K562 (cell line): ENCODE data around the gene PPFIA3. TPM values are rescaled to one million over a fixed set of nuclear protein-coding genes. Genes with fewer than 3 reads are reported as not detected.

Experiments used
- COPS2 ChIP-seq: fragments of 450-650 bp; conservative IDR thresholded peaks from 2 replicates; pipeline ENCODE4 v1.6.1; 2016; ENCODE audit warnings: mild to moderate bottlenecking, moderate library complexity
- CREB1 ChIP-seq, 2 experiments: sonication (generic) in 1 of 2; formaldehyde crosslinking in 1 of 2; IDR thresholded peaks; 2 replicates each; pipeline versions ENCODE4 v1.6.1 to v1.8.0; 2012 to 2022; ENCODE audit warnings: inconsistent platforms in 1 of 2, mild to moderate bottlenecking in 1 of 2, missing genetic modification reagents in 1 of 2, moderate library complexity in 1 of 2
- DMBX1 ChIP-seq: fragments of 250-450 bp; sonication (Bioruptor Pico); IDR thresholded peaks from 2 replicates; pipeline ENCODE4 v1.8.0; 2022; ENCODE audit warnings: inconsistent platforms, mild to moderate bottlenecking, moderate library complexity, borderline replicate concordance
- FOSL1 ChIP-seq: fragments of 200-800 bp; sonication (Bioruptor generic); conservative IDR thresholded peaks from 2 replicates; pipeline ENCODE4 v1.6.1; 2016; ENCODE audit warnings: missing genetic modification characterization, missing compliant biosample characterization
- HDAC2 ChIP-seq: fragments of 450-650 bp; IDR thresholded peaks from 2 replicates; pipeline ENCODE4 v1.6.1; 2016; ENCODE audit warnings: mild to moderate bottlenecking
- HNRNPH1 ChIP-seq: fragments of 200-400 bp; formaldehyde crosslinking; optimal IDR thresholded peaks from 2 replicates; pipeline ENCODE3; 2017; ENCODE audit warnings: low read depth, mild to moderate bottlenecking, low read length, moderate library complexity
- JUN ChIP-seq, 2 experiments: sonication (generic) in 1 of 2; formaldehyde crosslinking in 1 of 2; IDR thresholded peaks; 2 replicates each; pipeline versions ENCODE4 v1.6.1 to v1.8.0; 2012 to 2022; ENCODE audit warnings: borderline replicate concordance in 2 of 2, mild to moderate bottlenecking in 2 of 2, improper control_type of control experiment in 1 of 2, low read depth in 1 of 2, low read length in 1 of 2, missing genetic modification reagents in 1 of 2
- MCM2 ChIP-seq: fragments of 450-650 bp; IDR thresholded peaks from 2 replicates; pipeline ENCODE4 v1.6.1; 2017; ENCODE audit warnings: low read depth, mild to moderate bottlenecking
- MITF ChIP-seq: IDR thresholded peaks from 2 replicates; pipeline ENCODE4 v1.6.1; 2014; ENCODE audit warnings: antibody characterized with exemption
- NEUROD1 ChIP-seq: fragments of 150-350 bp; IDR thresholded peaks from 2 replicates; pipeline ENCODE4 v1.6.1; 2014; ENCODE audit warnings: borderline replicate concordance, low read length, low read depth; ENCODE audit not compliant: partially characterized antibody
- NR1H2 ChIP-seq: sonication (generic); formaldehyde crosslinking; IDR thresholded peaks from 2 replicates; pipeline ENCODE4 v1.4.0; 2020; ENCODE audit warnings: mild to moderate bottlenecking, missing genetic modification reagents
- PHF21A ChIP-seq: fragments of 450-650 bp; IDR thresholded peaks from 2 replicates; pipeline ENCODE4 v1.6.1; 2017; ENCODE audit warnings: low read depth, borderline replicate concordance
- RFX1 ChIP-seq: fragments of 450-650 bp; IDR thresholded peaks from 2 replicates; pipeline ENCODE4 v1.6.1; 2016; ENCODE audit warnings: mild to moderate bottlenecking, moderate library complexity
- SETDB1 ChIP-seq: IDR thresholded peaks from one replicate; pipeline ENCODE4 v1.6.1; 2012; ENCODE audit warnings: low read length, control low read depth, inconsistent platforms
- SMARCA5 ChIP-seq: fragments of 450-650 bp; IDR thresholded peaks from 2 replicates; pipeline ENCODE4 v1.6.1; 2016
- THAP7 ChIP-seq: fragments of 250-450 bp; sonication (Bioruptor Pico); IDR thresholded peaks from 2 replicates; pipeline ENCODE4 v1.5.0; 2021
- TRIM28 ChIP-seq: fragments of 450-650 bp; IDR thresholded peaks from 2 replicates; pipeline ENCODE4 v1.6.1; 2017
- U2AF1 ChIP-seq: fragments of 200-400 bp; formaldehyde crosslinking; optimal IDR thresholded peaks from 2 replicates; pipeline ENCODE3; 2017; ENCODE audit warnings: mild to moderate bottlenecking, low read depth, low read length, moderate library complexity
- XRCC3 ChIP-seq: fragments of 450-650 bp; IDR thresholded peaks from 2 replicates; pipeline ENCODE4 v1.6.1; 2017; ENCODE audit warnings: mild to moderate bottlenecking, moderate library complexity
- ZBTB2 ChIP-seq: fragments of 450-650 bp; IDR thresholded peaks from 2 replicates; pipeline ENCODE4 v1.6.1; 2016; ENCODE audit warnings: antibody characterized with exemption
- ZBTB33 ChIP-seq: sonication (generic); formaldehyde crosslinking; IDR thresholded peaks from 2 replicates; pipeline ENCODE4 v1.8.1; 2023; ENCODE audit warnings: mild to moderate bottlenecking, missing genetic modification reagents
- ZNF197 ChIP-seq: fragments of 200-800 bp; sonication (Bioruptor generic); IDR thresholded peaks from 2 replicates; pipeline ENCODE4 v1.6.1; 2016; ENCODE audit warnings: low read depth, missing genetic modification characterization, missing compliant biosample characterization
- ZNF668 ChIP-seq: fragments of 250-450 bp; sonication (Bioruptor Pico); IDR thresholded peaks from 2 replicates; pipeline ENCODE4 v1.8.0; 2022; ENCODE audit warnings: mild to moderate bottlenecking, inconsistent platforms
- ZNF780A ChIP-seq: fragments of 250-450 bp; sonication (Bioruptor Pico); IDR thresholded peaks from 2 replicates; pipeline ENCODE4 v1.5.0; 2021; ENCODE audit warnings: mild to moderate bottlenecking
- polyA plus RNA-seq, 8 experiments: library from polyadenylated mRNA; depleted of rRNA in 4 of 8; stranded (reverse) in 5 of 8; unstranded in 3 of 8; fragments of >200 nt; fragmentation: Nextera tagmentation in 2 of 8; fragmentation: Illumina TruSeq in 1 of 8; extraction: Ambion mirVana in 2 of 8; extraction: Trizol in 1 of 8; gene quantifications; 2 replicates each; pipeline versions ENCODE4 v1.2.1 to v1.2.3, GENCODE V29; 2011 to 2014; ENCODE audit warnings: inconsistent platforms in 1 of 8, missing spikeins in 1 of 8
- total RNA-seq, 7 experiments: library from RNA; depleted of rRNA in 6 of 7; stranded (reverse); fragments of >200 nt in 6 of 7; fragmentation: Illumina TruSeq in 2 of 7; extraction: Trizol in 2 of 7; gene quantifications; 2 replicates each; pipeline versions ENCODE4 v1.2.1 to v1.2.3, GENCODE V29; 2011 to 2021; ENCODE audit warnings: low replicate concordance in 1 of 7

The PPFIA3 gene
- total and polyA plus RNA-seq, 9 of the 15 experiments (the other 6 are each of a cell fraction or from before 2014, with no cell fraction given): 0.10 to 53.0 (median 17.6) TPM

GRCh38 chr19:49127674-49128544 is 8.6 kb downstream of the PPFIA3 start (continued):
- TF ChIP-seq NEUROD1 (no peak), ZNF668 (CRISPR knock-in tag) (no peak), ZNF780A (CRISPR knock-in tag) (no peak), PHF21A (no peak), XRCC3 (no peak), ZNF197 (no peak), SMARCA5 (no peak), THAP7 (no peak), TRIM28 (no peak), ZBTB33 (CRISPR knock-in tag) (peak; percentile 77), CREB1 (IDR thresholded peaks at IDR 0.05) (no peak), CREB1 (CRISPR knock-in tag; IDR thresholded peaks at IDR 0.05) (peak; percentile 65; the same call in 1 of the 2 replicates), MCM2 (no peak), JUN (IDR thresholded peaks at IDR 0.05; ENCODE audit: borderline replicate concordance, low read depth, low read length) (peak; percentile 59; the same call in 1 of the 2 replicates), JUN (CRISPR knock-in tag; IDR thresholded peaks at IDR 0.05; ENCODE audit: borderline replicate concordance) (peak; percentile 45; the same call in 1 of the 2 replicates), COPS2 (no peak), HNRNPH1 (no peak), U2AF1 (no peak), FOSL1 (tag) (no peak), ZBTB2 (peak; percentile 70; the same call in 1 of the 2 replicates), NR1H2 (peak; percentile 94; the same call in 1 of the 2 replicates), SETDB1 (no peak), RFX1 (no peak), MITF (no peak), DMBX1 (CRISPR knock-in tag) (peak; percentile 74; the same call in 1 of the 2 replicates), HDAC2 (peak; percentile 35; the same call in 1 of the 2 replicates)
